ENCODE data around the gene BRF1. TPM values are rescaled to one million over a fixed set of nuclear protein-coding genes. Genes with fewer than 3 reads are reported as not detected.

The BRF1 gene
- polyA plus RNA-seq, 3 donors: 16.8 to 20.4 (median 17.8) TPM

- H3K27ac ChIP-seq (ENCODE audit: low read depth, low read length): no peak overlapping the region
- 74 to 84% (median 80%) methylated on average over 18 of the region's 18 CpGs for WGBS, 3 donors
Observed at GRCh38 chr14:105163040-105163742, 137.6 kb downstream of the BRF1 start.

- WGBS, 3 donors: 89 to 98% (median 97%) methylated on average over 2 of the region's 2 CpGs
- no peak overlapping the region for H3K27ac ChIP-seq (ENCODE audit: low read depth, low read length)
Observed at GRCh38 chr14:105162669-105162979, 138.2 kb downstream of the BRF1 start.

DNA sequence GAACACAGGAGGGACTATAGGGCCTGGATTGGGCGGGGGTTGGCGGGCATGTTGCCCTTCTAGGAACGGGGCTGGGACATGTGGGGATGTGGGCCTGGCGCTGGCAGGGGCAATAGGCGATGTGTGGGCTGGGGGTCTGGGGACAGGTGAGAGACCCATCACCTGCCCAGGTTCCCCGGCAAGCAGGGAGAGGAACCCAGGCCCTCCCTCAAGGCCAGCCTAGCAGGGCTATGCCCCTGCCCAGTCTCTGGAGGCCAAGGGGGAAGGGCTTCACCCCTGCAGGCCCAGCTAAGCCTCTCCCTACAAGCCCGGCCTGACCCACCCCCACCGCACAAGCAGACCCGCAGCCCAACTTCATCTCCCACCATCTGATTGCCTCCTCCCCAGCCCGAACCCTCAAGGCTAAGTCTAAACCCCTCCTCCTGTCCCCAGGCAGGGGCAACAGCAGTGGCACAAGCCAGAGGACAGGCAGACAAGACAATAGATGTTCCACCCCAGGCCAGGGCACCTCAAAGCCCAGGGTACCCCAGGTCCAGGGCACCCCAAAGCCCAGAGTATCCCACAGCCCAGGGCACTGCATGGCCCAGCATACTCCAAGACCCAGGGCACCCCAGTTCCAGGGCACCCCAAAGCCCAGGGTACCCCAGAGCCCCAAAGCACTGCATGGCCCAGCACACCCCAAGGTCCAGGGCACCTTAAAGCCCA lies 138.7 kb downstream of the BRF1 start:
- WGBS, 3 donors: 71 to 91% (median 82%) methylated on average over 10 of the region's 10 CpGs
- no peak overlapping the region for H3K27ac ChIP-seq (ENCODE audit: low read depth, low read length)

DNA sequence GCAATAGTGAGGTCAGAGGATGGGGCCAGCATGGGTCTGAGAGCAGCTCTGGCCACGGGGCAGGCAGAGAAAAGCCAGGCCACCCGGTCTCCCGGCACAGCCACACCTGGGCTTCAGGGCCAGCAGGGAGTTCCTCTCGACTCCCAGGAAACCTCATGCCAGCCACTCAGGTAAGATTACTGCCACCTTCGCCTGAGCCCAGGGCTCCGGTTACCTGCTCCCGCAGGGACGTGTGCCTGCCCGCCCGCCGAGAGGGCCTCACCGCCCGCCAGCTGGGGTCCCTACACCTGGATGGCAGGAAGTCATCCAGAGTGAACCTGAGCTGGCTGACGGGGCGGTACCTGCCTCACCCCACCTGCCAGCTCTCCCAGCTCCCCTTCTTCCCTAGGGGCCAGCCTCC lies 139.5 kb downstream of the BRF1 start:
- no peak overlapping the region for H3K27ac ChIP-seq (ENCODE audit: low read depth, low read length)
- WGBS, 3 donors: 41 to 84% (median 73%) methylated on average over 13 to 15 of the region's 15 CpGs

GRCh38 chr14:105160776-105161175 lies 140.0 kb downstream of the BRF1 start:
- no peak overlapping the region for H3K27ac ChIP-seq (ENCODE audit: low read depth, low read length)
- 57 to 86% (median 67%) methylated on average over 12 of the region's 12 CpGs for WGBS, 3 donors

DNA sequence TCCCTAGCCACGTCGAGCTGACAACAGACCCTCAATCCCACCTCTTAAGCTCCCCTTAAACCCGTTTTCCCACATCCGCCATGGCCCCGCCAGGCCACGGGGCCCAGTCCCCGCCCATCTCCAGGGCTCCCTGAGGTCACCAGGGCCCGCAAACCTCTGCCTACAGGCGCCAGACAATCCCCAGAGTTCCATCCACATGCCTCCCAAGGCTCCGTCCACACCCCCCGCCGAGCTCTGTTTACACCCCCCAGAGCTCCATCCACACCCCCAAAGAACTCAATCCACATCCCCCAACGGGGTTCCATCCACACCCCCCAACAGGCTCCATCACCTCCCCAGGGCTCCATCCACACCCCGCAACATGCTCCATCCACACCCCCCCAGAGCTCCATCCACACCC lies 141.5 kb downstream of the BRF1 start:
- H3K27ac ChIP-seq (ENCODE audit: low read depth, low read length): no peak overlapping the region
- WGBS, 3 donors: 81 to 85% (median 85%) methylated on average over 12 to 14 of the region's 14 CpGs

Other genes starting within 250 kb of the BRF1 start
- gene GPR132, start 235.6 kb downstream of the BRF1 start, polyA plus RNA-seq: 1 to 10 TPM in 2 of 3 donors, under 1 TPM in 1; 0.37 to 2.7 (median 2.4) TPM
- gene JAG2, start 132.2 kb downstream of the BRF1 start, polyA plus RNA-seq: 10 to 100 TPM in 2 of 3 donors, 1 to 10 TPM in 1; 8.8 to 33.1 (median 19.0) TPM
- gene NUDT14, start 119.7 kb downstream of the BRF1 start, polyA plus RNA-seq: 10 to 100 TPM; 23.7 to 29.2 (median 26.2) TPM
- 100 to 1,000 TPM in 1 of 3 donors, 10 to 100 TPM in 2; 13.5 to 116 (median 65.1) TPM for gene BTBD6, start 52.5 kb downstream of the BRF1 start, polyA plus RNA-seq
- gene PACS2, start 13.7 kb upstream of the BRF1 start, polyA plus RNA-seq: 10 to 100 TPM; 40.6 to 82.1 (median 56.0) TPM
- under 1 TPM in 2 of 3 donors, not detected in 1; 0.13 to 0.18 TPM for gene TEX22, start 97.5 kb upstream of the BRF1 start, polyA plus RNA-seq
- 10 to 100 TPM; 44.7 to 61.1 (median 53.4) TPM for gene MTA1, start 118.8 kb upstream of the BRF1 start, polyA plus RNA-seq
- gene CRIP2, start 173.8 kb upstream of the BRF1 start, polyA plus RNA-seq: 100 to 1,000 TPM in 2 of 3 donors, 10 to 100 TPM in 1; 47.0 to 294 (median 210) TPM
- 100 to 1,000 TPM in 2 of 3 donors, 10 to 100 TPM in 1; 16.9 to 258 (median 122) TPM for gene CRIP1, start 185.9 kb upstream of the BRF1 start, polyA plus RNA-seq
- gene TEDC1, start 190.2 kb upstream of the BRF1 start, polyA plus RNA-seq: 1 to 10 TPM; 4.6 to 8.1 (median 6.6) TPM
- 1 to 10 TPM; 1.8 to 2.6 (median 1.8) TPM for gene TMEM121, start 225.6 kb upstream of the BRF1 start, polyA plus RNA-seq

Data from adipose tissue (tissue), 3 donors.